Small intestine (tissue), 7 donors: ENCODE measurements around the gene SNAP29. TPM values are rescaled to one million over a fixed set of nuclear protein-coding genes. Genes with fewer than 3 reads are reported as not detected.
"Not testable (repeated sequence)": the region's sequence is repeated elsewhere in the genome, so short reads cannot be mapped to it uniquely, and the experiment has no call there.

Experiments
- DNase-seq, 2 donors: peaks; one replicate each; pipeline versions ENCODE4 v3.0.0 to v3.0.0-alpha.2; 2013
- FAIRE-seq: peaks from 2 replicates; lab custom pipeline; 2012; peaks lifted over from hg19 to GRCh38; lab: Jason Lieb, UNC
- H3K27ac ChIP-seq, 3 donors: one replicate each; pipeline ENCODE4 v1.5.1; 2013; ENCODE audit warnings: low read length in 2 of 3, mild to moderate bottlenecking in 2 of 3, control low read depth in 1 of 3, inconsistent platforms in 1 of 3, low read depth in 1 of 3, moderate library complexity in 1 of 3
- H3K27me3 ChIP-seq, 3 donors: one replicate each; pipeline ENCODE4 v1.6.1; 2013; ENCODE audit warnings: low read length in 3 of 3, inconsistent platforms in 1 of 3; ENCODE audit not compliant: control insufficient read depth in 3 of 3, insufficient read depth in 3 of 3
- H3K36me3 ChIP-seq, 3 donors: one replicate each; pipeline ENCODE4 v1.6.1; 2013; ENCODE audit warnings: low read length in 3 of 3, inconsistent platforms in 1 of 3, low read depth in 1 of 3, mild to moderate bottlenecking in 1 of 3, moderate library complexity in 1 of 3; ENCODE audit not compliant: control insufficient read depth in 3 of 3, insufficient read depth in 2 of 3
- H3K4me1 ChIP-seq, 3 donors: one replicate each; pipeline ENCODE4 v1.6.1; 2013; ENCODE audit warnings: low read length in 2 of 3, inconsistent platforms in 1 of 3, low read depth in 1 of 3, mild to moderate bottlenecking in 1 of 3, moderate library complexity in 1 of 3; ENCODE audit not compliant: control insufficient read depth in 3 of 3, insufficient read depth in 2 of 3
- H3K4me3 ChIP-seq, 3 donors: one replicate each; pipeline ENCODE4 v1.5.1; 2013; ENCODE audit warnings: low read length in 3 of 3, control low read depth in 1 of 3, inconsistent platforms in 1 of 3, low read depth in 1 of 3, mild to moderate bottlenecking in 1 of 3, moderate library complexity in 1 of 3
- H3K9me3 ChIP-seq, 2 donors: one replicate each; pipeline ENCODE4 v1.6.1; 2013; ENCODE audit warnings: low read depth in 1 of 2, low read length in 1 of 2; ENCODE audit not compliant: control insufficient read depth in 2 of 2, insufficient read depth in 1 of 2
- WGBS, 3 donors: extraction: QIAGEN DNeasy Blood & Tissue Kit; methylation state at CpG; one replicate each; pipeline ENCODE4 v1.1.7; 2013; 5-methylcytosine and 5-hydroxymethylcytosine counted together
- polyA plus RNA-seq, 4 donors: library from polyadenylated mRNA; stranded (reverse) in 3 of 4; unstranded in 1 of 4; fragments of 200-250 nt in 3 of 4; fragments of 120-200 nt in 1 of 4; gene quantifications; one replicate each; pipeline versions ENCODE4 v1.2.1 to v1.2.3, GENCODE V29; 2013
- donor health status: healthy with polysubstance abuse.
- donor health status: control.
- donor health status: control.
- donor health status: Bipolar disorder and iron deficiency.
- donor health status: healthy.

The SNAP29 gene
- polyA plus RNA-seq, 4 donors: 13.8 to 32.2 (median 18.2) TPM

GRCh38 chr22:20930004-20930403 lies 71.2 kb downstream of the SNAP29 start:
- FAIRE-seq (no peak), DNase-seq (no peak)
- WGBS, 3 donors: 87 to 90% (median 87%) methylated on average over 1 of the region's 1 CpG
- Histone ChIP-seq H3K27ac (no peak overlapping the region), H3K4me3 (no peak overlapping the region), H3K27me3 (no peaks in the 10 kb centered on the region), H3K4me1 (peaks cover 0 to 5% (median 0%) of the 10 kb centered on the region in 3 donors), H3K9me3 (no peaks in the 10 kb centered on the region), H3K36me3 (peaks cover 0 to 39% (median 6%) of the 10 kb centered on the region in 3 donors)

DNA sequence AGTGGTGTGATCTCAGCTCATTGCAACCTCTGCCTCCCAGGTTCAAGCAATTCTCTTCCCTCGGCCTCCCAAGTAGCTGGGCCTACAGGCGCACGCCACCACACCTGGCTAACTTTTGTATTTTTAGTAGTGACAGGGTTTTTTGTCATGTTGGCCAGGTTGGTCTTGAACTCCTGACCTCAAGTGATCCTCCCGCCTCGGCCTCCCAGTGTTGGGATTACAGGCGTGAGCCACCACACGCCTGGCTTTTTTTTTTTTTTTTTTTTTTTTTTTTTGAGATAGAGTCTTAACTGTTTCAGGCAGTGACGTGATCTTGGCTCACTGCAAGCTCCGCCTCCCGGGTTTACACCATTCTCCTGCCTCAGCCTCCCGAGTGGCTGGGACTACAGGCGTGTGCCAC lies 71.6 kb downstream of the SNAP29 start:
- FAIRE-seq, H3K9me3 ChIP-seq, H3K4me3 ChIP-seq, H3K27ac ChIP-seq, DNase-seq, H3K4me1 ChIP-seq, H3K27me3 ChIP-seq: not testable (repeated sequence)
- peaks cover 0 to 39% (median 7%) of the 10 kb centered on the region in 3 donors for H3K36me3 ChIP-seq
- 92 to 95% (median 94%) methylated on average over 10 to 12 of the region's 12 CpGs for WGBS, 3 donors

DNA sequence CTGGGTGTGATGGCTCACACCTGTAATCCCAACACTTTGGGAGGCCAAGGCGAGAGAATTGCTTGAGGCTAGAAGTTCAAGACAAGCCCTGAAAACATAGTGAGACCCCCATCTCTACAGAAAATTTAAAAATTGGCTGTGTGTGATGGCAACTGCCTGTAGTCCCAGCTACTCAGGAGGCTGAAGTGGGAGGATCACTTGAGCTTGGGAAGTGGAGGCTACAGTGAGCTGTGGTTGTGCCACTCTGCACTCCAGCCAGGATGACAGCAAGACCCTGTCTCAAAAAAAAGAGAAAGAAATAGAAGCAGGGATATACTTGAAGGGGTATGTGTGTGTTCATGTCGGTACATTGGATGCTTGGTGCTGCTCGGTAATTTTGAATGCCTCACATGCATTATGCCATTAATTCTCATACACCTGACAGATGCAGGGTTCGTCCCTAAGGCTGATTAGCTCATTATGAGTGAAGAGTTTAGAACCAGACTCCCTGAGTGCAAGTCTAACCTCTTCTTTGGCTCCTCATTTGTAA lies 72.4 kb downstream of the SNAP29 start:
- H3K27ac ChIP-seq: no peak overlapping the region
- H3K27me3 ChIP-seq: no peaks in the 10 kb centered on the region
- peaks cover 0 to 44% (median 10%) of the 10 kb centered on the region in 3 donors for H3K36me3 ChIP-seq
- DNase-seq: no peak
- H3K4me1 ChIP-seq: peaks cover 0 to 2% (median 1%) of the 10 kb centered on the region in 3 donors
- H3K9me3 ChIP-seq: no peaks in the 10 kb centered on the region
- 78 to 88% (median 87%) methylated on average over 4 of the region's 4 CpGs for WGBS, 3 donors
- no peak overlapping the region for H3K4me3 ChIP-seq
- FAIRE-seq: no peak

- Histone ChIP-seq H3K4me3 (no peak overlapping the region), H3K27me3 (no peaks in the 10 kb centered on the region), H3K27ac (no peak overlapping the region), H3K36me3 (peaks cover 0 to 45% (median 10%) of the 10 kb centered on the region in 3 donors), H3K9me3 (no peaks in the 10 kb centered on the region), H3K4me1 (peaks cover 4 to 16% (median 8%) of the 10 kb centered on the region in 3 donors)
- DNase-seq: no peak
- no peak for FAIRE-seq
- 90 to 96% (median 93%) methylated on average over 7 of the region's 7 CpGs for WGBS, 3 donors
Observed at GRCh38 chr22:20933910-20934309, 75.1 kb downstream of the SNAP29 start.

DNA sequence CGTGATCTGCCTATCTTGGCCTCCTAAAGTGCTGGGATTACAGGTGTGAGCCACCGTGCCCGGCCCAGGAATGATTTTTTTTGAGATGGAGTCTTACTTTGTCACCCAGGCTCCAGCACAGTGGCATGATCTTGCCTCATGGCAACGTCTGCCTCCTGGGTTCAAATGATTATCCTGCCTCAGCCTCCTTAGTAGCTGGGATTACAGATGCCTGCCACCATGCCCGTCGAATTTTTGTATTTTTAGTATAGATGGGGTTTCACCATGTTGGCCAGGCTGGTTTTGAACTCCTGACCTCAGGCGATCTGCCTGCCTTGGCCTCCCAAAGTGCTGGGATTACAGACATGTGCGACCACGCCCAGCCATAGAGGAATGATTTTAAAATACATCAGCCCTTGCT lies 76.2 kb downstream of the SNAP29 start:
- not testable (repeated sequence) for H3K9me3 ChIP-seq, DNase-seq, H3K4me3 ChIP-seq, H3K27ac ChIP-seq, FAIRE-seq, H3K27me3 ChIP-seq
- H3K4me1 ChIP-seq: peaks cover 5 to 23% (median 8%) of the 10 kb centered on the region in 3 donors
- 82 to 87% (median 84%) methylated on average over 9 of the region's 9 CpGs for WGBS, 3 donors
- peaks cover 0 to 50% (median 10%) of the 10 kb centered on the region in 3 donors for H3K36me3 ChIP-seq

DNA sequence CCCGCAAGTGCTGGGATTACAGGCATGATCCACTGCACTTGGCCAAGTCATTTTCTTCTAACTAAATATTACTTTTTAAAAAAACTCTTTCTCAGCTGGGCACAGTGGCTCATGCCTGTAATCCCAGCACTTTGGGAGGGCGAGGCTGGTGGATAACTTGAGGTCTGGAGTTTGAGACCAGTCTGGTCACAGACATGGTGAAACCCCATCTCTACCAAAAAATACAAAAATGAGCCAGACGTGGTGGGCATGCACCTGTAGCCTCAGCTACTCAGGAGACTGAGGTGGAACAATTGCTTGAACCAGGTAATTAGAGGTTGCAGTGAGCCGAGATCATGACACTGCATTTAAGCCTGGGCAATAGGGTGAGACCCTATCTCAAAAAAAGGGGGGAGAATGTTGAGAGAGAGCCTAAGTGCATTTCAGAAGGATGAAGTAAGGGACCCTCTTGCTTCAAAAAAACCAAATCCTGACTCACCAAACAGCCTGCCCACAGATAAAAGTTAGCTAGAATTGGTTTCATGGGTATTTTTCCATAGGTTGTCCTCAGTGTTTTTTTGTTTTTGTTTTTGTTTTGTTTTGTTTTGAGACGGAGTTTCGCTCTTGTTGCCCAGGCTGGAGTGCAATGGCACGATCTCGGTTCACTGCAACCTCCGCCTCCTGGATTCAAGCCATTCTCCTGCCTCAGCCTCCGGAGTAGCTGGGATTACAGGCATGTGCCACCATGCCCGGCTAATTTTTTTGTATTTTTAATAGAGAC lies 77.2 kb downstream of the SNAP29 start:
- H3K4me1 ChIP-seq: peaks cover 8 to 32% (median 11%) of the 10 kb centered on the region in 3 donors

DNA sequence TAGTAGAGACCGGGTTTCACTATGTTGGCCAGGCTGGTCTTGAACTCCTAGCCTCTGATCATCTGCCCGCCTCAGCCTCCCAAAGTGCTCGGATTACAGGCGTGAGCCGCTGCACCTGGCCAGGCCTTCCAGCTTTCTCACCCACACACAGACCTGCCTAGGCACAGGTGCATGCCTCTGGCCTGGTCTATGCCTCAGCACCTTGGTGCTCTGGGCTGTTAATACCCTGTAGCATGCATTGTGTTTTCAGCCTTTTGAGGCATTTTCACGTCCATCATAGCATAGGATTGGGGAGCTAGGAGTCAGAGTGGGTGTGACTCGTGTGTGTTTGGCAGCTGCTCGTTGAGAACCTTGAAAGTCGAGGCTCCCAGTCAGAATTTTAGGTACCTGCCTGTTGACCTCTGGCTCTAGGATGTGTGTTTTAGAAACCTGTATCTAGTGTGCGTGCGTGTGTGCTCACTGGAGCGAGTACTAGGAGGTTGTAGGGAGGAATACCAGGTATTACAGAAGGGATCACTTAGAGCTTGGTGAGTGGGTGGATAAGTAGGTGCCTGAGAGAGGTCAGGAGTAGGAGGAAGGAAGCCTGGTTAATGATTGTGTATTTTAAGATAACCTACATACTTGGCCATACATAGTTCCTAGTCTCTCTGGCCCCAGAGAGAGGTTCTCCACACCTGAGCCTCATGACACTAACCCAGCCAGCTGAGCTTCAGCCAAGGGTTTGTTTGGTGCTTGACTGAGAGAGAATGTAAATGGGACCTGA lies 78.4 kb downstream of the SNAP29 start:
- DNase-seq (peak; percentile 76 to 79), FAIRE-seq (no peak)
- Histone ChIP-seq H3K36me3 (peaks cover 0 to 52% (median 10%) of the 10 kb centered on the region in 3 donors), H3K27ac (peak overlapping the region; percentile 51 to 79 (median 55)), H3K27me3 (no peaks in the 10 kb centered on the region), H3K9me3 (no peaks in the 10 kb centered on the region), H3K4me1 (peaks cover 11 to 39% (median 11%) of the 10 kb centered on the region in 3 donors), H3K4me3 (no peak overlapping the region)
- WGBS, 3 donors: 23 to 57% (median 38%) methylated on average over 12 of the region's 12 CpGs

More for the DNA sequence above, 77.2 kb downstream of the SNAP29 start:
- H3K27me3 ChIP-seq, H3K4me3 ChIP-seq, FAIRE-seq, H3K27ac ChIP-seq, DNase-seq, H3K9me3 ChIP-seq: not testable (repeated sequence)
- WGBS, 3 donors: 70 to 84% (median 77%) methylated on average over 11 of the region's 11 CpGs
- peaks cover 0 to 50% (median 10%) of the 10 kb centered on the region in 3 donors for H3K36me3 ChIP-seq
